NB4 (cell line): Measurements from ENCODE around the gene MRPL18.

Experiments used
- POLR2A ChIP-seq: IDR thresholded peaks from 2 replicates; pipeline ENCODE4 v1.6.1; 2011; ENCODE audit warnings: mild to moderate bottlenecking; ENCODE audit not compliant: insufficient read length; ENCODE audit errors: extremely low read depth
- TF ChIP-seq, protein P1 (sequence below): IDR thresholded peaks from one replicate; pipeline ENCODE4 v1.5.1; 2012; ENCODE audit warnings: low read depth, low read length

DNA sequence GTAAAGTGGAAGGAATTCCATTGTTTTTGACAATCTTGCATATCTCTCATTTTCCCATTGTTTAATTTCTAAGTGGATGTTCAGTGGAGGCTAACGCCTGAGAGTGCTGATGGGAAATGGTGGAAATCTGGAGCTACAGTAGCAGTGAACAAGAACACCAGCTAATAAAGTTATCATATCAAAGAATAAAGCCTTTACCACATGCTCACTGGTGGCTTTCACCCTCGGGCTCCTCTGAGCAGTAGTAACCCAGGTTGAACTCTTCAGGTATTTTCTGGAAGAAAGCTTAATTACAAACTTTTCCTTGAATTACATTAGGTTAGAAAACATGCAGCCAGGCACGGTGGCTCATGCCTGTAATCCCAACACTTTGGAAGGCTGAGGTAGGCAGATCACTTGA lies 38.8 kb upstream of the MRPL18 start:
- TF ChIP-seq, protein P1, sequence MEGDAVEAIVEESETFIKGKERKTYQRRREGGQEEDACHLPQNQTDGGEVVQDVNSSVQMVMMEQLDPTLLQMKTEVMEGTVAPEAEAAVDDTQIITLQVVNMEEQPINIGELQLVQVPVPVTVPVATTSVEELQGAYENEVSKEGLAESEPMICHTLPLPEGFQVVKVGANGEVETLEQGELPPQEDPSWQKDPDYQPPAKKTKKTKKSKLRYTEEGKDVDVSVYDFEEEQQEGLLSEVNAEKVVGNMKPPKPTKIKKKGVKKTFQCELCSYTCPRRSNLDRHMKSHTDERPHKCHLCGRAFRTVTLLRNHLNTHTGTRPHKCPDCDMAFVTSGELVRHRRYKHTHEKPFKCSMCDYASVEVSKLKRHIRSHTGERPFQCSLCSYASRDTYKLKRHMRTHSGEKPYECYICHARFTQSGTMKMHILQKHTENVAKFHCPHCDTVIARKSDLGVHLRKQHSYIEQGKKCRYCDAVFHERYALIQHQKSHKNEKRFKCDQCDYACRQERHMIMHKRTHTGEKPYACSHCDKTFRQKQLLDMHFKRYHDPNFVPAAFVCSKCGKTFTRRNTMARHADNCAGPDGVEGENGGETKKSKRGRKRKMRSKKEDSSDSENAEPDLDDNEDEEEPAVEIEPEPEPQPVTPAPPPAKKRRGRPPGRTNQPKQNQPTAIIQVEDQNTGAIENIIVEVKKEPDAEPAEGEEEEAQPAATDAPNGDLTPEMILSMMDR = no peak
- TF ChIP-seq POLR2A = no peak
